ENCODE results near the gene MRPL23.

- TF ChIP-seq CTCF (conservative IDR thresholded peaks at IDR 0.05 in 1 of 2, IDR thresholded peaks at IDR 0.05 in 1 of 2; ENCODE audit: low read depth in 1 of 2, low read length in 2 of 2) = no peak
- TF ChIP-seq EZH2 (IDR thresholded peaks at IDR 0.05; ENCODE audit: low read length, missing control alignments) = no peak
Measured at GRCh38 chr11:1925373-1926155, 21.6 kb upstream of the MRPL23 start.
